Naive B cell (primary cell): ENCODE results near the gene ZNF446. TPM values are rescaled to one million over a fixed set of nuclear protein-coding genes. Genes with fewer than 3 reads are reported as not detected.
A peak's percentile ranks its signal among the peaks of the same experiment; 100 is the strongest.
"Not testable (repeated sequence)": the region's sequence is repeated elsewhere in the genome, so short reads cannot be mapped to it uniquely, and the experiment has no call there.

Source experiments
- ATAC-seq, 2 donors: fragments of 150-1000 bp; cut with Tn5 transposase; 2 replicates each; pipeline ENCODE4 v1.10.0; 2021; ENCODE audit warnings: low read depth in 2 of 2, mild to moderate bottlenecking in 2 of 2, moderate library complexity in 2 of 2
- DNase-seq: peaks from one replicate; pipeline ENCODE4 v3.0.0; 2022
- H3K27ac Mint-ChIP-seq, 6 donors: one replicate each; pipeline ENCODE4 v1.8.0; 2020 to 2022; ENCODE audit warnings: mild to moderate bottlenecking in 6 of 6, mixed read lengths in 6 of 6, moderate library complexity in 5 of 6, inconsistent platforms in 2 of 6
- H3K27me3 Mint-ChIP-seq, 3 donors: one replicate each; pipeline ENCODE4 v1.8.0; 2021 to 2022; ENCODE audit warnings: mixed read lengths in 3 of 3, mild to moderate bottlenecking in 1 of 3
- H3K36me3 Mint-ChIP-seq, 2 donors: one replicate each; pipeline ENCODE4 v1.8.0; 2020 to 2022; ENCODE audit warnings: mixed read lengths in 2 of 2, inconsistent platforms in 1 of 2, mild to moderate bottlenecking in 1 of 2
- H3K4me1 Mint-ChIP-seq, 3 donors: one replicate each; pipeline ENCODE4 v1.8.0; 2020 to 2022; ENCODE audit warnings: mixed read lengths in 3 of 3, inconsistent platforms in 1 of 3, mild to moderate bottlenecking in 1 of 3, moderate library complexity in 1 of 3
- H3K4me3 Mint-ChIP-seq, 8 donors: one replicate each; pipeline ENCODE4 v1.8.0; 2020 to 2022; ENCODE audit warnings: mild to moderate bottlenecking in 8 of 8, mixed read lengths in 8 of 8, moderate library complexity in 8 of 8, inconsistent platforms in 2 of 8
- H3K9me3 Mint-ChIP-seq, 7 donors: one replicate each; pipeline ENCODE4 v1.8.0; 2020 to 2022; ENCODE audit warnings: mixed read lengths in 7 of 7, mild to moderate bottlenecking in 5 of 7, inconsistent platforms in 2 of 7, moderate library complexity in 1 of 7
- polyA plus RNA-seq, 6 donors: library from polyadenylated mRNA; unstranded; fragments of 300-500 nt; fragmentation: Illumina TruSeq; gene quantifications; one replicate each; pipeline ENCODE4 v1.2.3, GENCODE V29; 2021; ENCODE audit warnings: low read depth in 6 of 6

The ZNF446 gene
- polyA plus RNA-seq: 1 to 10 TPM; 4.1 to 6.2 (median 5.0) TPM

DNA sequence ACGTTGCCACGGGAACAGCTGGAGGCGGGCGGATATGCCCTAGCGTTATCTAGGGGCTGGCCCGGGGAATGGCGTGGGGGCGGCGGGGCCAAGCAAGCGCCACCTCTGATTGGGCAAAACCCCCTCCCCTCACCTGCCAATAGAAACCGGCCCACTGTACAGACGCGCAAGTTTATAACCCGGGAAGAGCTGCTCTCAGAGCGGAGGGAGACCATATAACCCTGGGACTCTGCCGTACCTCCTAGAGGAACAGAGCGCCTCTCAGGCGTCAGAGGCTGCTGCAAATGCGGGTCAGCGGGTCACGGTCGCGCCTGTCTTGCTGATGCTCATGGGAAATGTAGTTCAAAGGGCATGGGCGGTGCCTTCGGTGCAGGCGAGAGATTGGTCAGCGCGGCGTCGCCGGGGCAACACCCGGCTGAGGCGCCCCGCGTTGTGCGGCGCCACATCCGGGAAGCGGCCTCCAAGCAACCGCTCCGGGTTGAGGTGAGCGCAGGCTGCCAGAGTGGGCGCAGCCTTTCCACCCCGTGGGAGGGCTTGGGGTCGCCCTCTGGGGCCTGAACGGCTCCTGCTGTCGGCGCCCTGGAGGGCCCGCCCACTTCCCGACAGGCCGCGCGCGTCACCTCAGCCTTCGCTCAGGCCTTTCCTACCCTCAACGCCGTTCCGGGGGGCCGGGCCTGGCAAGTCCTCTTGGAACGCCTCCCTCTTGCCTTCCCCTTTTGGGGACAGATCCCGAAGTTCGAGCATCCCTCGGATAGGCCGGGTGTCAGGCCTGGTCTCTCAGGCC lies at the start of gene ZNF446:
Gene ZNF446, plus strand, starts transcription at position 639 of the 784 bp plus-strand sequence. CDS start 867 bp downstream, outside the sequence.
- ATAC-seq (peak; percentile 89), DNase-seq (peak; percentile 96)
- Mint-ChIP-seq H3K4me1 (peaks cover 10 to 32% (median 13%) of the 10 kb centered on the region in 3 donors), H3K9me3 (no peaks in the 10 kb centered on the region), H3K27ac (peak within 1 kb of the TSS; percentile 95 to 99 (median 98)), H3K27me3 (no peaks in the 10 kb centered on the region), H3K36me3 (no peaks in the 10 kb centered on the region), H3K4me3 (peak within 1 kb of the TSS; percentile 83 to 98 (median 96))

DNA sequence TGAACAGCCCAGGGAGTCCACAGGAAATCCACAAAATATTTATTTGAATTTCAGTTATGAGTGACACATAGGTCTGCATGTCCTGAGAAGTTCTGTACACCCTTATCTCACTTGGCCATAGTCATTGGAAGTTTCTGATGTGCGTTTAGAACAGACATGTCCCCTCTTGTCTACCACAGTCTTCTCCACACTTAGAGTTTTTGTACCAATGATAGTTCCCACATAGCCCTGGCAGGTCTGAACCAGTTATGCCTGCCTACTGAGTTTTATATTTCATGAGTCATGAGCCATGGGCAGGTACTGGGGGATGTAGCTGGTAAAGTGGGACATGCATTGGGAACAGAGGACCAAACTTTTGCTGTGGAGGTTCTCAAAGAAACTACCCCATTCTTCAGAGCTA lies 47.5 kb upstream of the ZNF446 start:
- no peak for ATAC-seq
- Mint-ChIP-seq H3K27ac (no peak overlapping the region), H3K4me1 (peaks cover 0 to 4% (median 0%) of the 10 kb centered on the region in 3 donors), H3K27me3 (no peaks in the 10 kb centered on the region), H3K4me3 (peak overlapping the region in 1 of 8 donors; percentile 0), H3K9me3 (peaks cover 8 to 68% (median 50%) of the 10 kb centered on the region in 7 donors), H3K36me3 (peaks cover 0 to 28% of the 10 kb centered on the region in 2 donors)
- DNase-seq: no peak

DNA sequence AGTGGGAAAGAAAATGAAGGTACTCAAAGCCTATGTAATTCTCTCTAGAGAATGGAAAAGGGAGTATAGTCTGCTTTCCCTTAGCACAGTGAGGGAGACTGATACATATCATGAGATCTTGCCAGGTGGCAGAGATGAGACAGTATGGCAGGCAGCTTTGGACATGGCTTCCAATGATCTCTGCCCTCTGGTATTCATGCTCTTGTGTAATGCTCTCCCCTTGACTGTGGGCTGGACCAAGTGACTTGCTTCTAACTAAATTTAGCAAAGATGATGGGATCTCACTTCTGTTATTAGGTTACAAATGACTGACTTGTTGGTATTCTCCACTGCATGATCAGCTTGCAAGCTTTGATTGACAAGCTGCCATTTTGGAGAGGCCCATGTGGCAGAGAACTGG lies 46.4 kb upstream of the ZNF446 start:
- Mint-ChIP-seq H3K4me3 (no peak overlapping the region), H3K27ac (no peak overlapping the region), H3K27me3 (no peaks in the 10 kb centered on the region), H3K4me1 (peaks cover 0 to 4% (median 0%) of the 10 kb centered on the region in 3 donors), H3K36me3 (peaks cover 7 to 28% of the 10 kb centered on the region in 2 donors), H3K9me3 (peaks cover 8 to 79% (median 60%) of the 10 kb centered on the region in 7 donors)
- ATAC-seq (no peak), DNase-seq (no peak)

DNA sequence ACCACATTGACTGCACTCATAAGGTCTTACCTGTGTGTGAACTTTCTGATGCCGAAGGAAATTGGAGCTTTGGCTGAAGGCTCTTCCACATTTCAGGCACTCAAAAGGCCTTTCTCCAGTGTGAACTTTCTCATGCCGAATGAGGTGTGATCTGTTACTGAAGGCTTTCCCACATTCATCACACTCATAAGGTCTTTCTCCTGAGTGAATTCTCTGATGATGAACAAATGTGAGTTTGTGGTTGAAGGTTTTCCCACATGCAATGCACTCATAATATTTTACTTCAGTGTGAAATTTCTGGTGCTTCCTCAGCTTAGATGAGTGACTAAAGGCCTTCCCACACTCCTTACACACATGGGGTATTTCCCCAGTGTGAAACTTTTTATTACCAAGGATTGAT lies 41.9 kb upstream of the ZNF446 start:
- Mint-ChIP-seq H3K4me3 (peak overlapping the region in 1 of 8 donors; percentile 6), H3K27ac (no peak overlapping the region), H3K9me3 (peaks cover 14 to 89% (median 79%) of the 10 kb centered on the region in 7 donors), H3K36me3 (peaks cover 39 to 47% of the 10 kb centered on the region in 2 donors), H3K4me1 (peaks cover 14 to 20% (median 15%) of the 10 kb centered on the region in 3 donors), H3K27me3 (no peaks in the 10 kb centered on the region)
- ATAC-seq: no peak
- no peak for DNase-seq

DNA sequence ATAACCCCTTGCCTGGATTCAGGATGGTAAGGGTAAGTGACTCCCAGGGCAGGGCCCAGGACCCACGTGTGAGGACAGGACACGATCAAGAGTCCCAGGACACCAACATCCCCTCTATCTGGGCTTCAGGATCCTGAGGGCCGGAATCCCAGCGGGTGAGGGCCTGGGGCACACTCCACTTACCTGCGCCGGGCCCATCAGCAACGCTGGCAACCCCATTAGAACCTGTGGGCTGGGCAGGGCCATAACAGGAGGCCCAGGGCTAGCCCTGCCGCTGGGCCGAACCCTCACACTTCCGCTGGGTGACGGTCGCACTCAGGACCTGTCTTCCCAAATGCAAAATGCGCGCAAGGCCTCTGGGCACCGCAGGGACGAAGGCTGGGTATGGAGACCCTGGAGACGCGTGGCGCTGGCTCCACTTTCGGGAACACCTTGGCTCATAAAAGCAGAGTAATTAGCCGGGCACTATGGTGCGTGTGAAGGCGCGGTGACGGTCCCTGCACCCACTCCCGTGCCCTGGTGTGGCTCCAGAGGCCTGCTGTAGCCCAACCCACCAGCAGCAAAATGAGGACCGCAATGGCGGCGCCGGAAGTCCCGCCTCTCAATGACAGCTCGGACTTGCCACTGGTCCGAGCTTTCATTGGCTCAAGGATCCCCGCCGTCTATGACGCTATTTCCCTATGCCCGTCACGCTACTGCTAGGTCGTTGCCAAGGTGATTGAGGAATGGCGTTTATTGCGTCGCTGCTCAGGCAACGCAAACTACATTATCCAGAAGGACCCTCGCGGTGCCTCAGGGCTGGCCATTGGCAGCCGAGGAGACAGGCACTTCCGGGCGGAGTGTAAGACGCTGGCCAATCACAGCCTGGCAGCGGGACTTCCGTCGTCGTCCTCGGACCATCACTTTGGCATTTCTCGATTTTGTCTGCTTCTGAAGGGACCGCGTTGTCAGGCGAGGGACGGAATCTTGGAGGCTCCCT lies 36.3 kb upstream of the ZNF446 start, which contains the start of gene ZNF132:
Gene ZNF132, minus strand, starts transcription at position 578 of the 979 bp plus-strand sequence. Its CDS starts 332 bp downstream, at position 246.
- DNase-seq (peak; percentile 95), ATAC-seq (peak; percentile 95 to 97)
- Mint-ChIP-seq H3K4me1 (peaks cover 28 to 44% (median 33%) of the 10 kb centered on the region in 3 donors), H3K36me3 (peaks cover 32 to 68% of the 10 kb centered on the region in 2 donors), H3K27me3 (peaks cover 0 to 12% (median 8%) of the 10 kb centered on the region in 3 donors), H3K9me3 (peaks cover 19 to 60% (median 46%) of the 10 kb centered on the region in 7 donors), H3K27ac (peak within 1 kb of the TSS; percentile 97 to 99 (median 99)), H3K4me3 (peak within 1 kb of the TSS; percentile 88 to 100 (median 98))

DNA sequence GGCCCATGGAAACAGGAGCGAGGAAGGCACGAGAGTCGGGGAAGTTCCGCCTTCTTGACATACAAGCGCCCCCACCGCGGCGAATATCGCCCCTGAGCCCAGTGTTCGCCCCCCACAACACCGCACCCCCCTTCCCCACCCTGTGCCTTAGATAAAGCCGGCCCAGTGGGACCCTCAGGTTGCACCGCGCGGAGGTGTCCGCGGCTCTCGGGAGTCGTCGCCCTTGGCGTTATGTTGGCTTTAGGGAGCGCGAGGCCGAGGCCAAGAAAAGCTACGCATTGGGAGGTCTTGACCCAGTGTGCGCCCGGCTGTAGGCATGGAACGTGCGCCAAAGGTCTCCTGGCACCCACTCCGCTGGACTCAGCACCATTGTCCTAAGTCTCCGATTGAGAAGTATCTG lies 35.6 kb upstream of the ZNF446 start:
- no peak for DNase-seq
- Mint-ChIP-seq H3K36me3 (peaks cover 25 to 61% of the 10 kb centered on the region in 2 donors), H3K4me3 (peak overlapping the region; percentile 88 to 100 (median 98)), H3K4me1 (peaks cover 28 to 44% (median 33%) of the 10 kb centered on the region in 3 donors), H3K9me3 (peaks cover 19 to 53% (median 40%) of the 10 kb centered on the region in 7 donors), H3K27ac (peak overlapping the region; percentile 97 to 99 (median 99)), H3K27me3 (peaks cover 0 to 14% (median 8%) of the 10 kb centered on the region in 3 donors)
- no peak for ATAC-seq

DNA sequence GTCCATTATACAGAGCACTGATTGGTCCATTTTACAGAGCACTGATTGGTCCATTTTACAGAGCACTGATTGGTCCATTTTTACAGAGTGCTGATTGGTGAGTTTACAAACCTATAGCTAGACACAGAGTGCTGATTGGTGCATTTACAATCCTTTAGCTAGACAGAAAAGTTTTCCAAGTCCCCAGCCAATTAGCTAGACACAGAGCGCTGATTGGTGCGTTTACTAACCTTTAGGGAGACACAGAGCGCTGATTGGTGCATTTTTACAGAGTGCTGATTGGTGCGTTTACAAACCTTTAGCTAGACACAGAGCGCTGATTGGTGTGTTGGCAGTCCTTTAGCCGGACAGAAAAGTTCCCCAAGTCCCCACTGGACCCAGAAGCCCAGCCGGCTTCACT lies 33.2 kb upstream of the ZNF446 start:
- not testable (repeated sequence) for DNase-seq, H3K27ac Mint-ChIP-seq, ATAC-seq
- Mint-ChIP-seq H3K36me3 (peaks cover 3 to 50% of the 10 kb centered on the region in 2 donors), H3K4me3 (peak overlapping the region in 1 of 8 donors; percentile 54), H3K4me1 (peaks cover 22 to 34% (median 25%) of the 10 kb centered on the region in 3 donors), H3K9me3 (peaks cover 16 to 32% (median 24%) of the 10 kb centered on the region in 7 donors), H3K27me3 (peaks cover 8 to 31% (median 23%) of the 10 kb centered on the region in 3 donors)

DNA sequence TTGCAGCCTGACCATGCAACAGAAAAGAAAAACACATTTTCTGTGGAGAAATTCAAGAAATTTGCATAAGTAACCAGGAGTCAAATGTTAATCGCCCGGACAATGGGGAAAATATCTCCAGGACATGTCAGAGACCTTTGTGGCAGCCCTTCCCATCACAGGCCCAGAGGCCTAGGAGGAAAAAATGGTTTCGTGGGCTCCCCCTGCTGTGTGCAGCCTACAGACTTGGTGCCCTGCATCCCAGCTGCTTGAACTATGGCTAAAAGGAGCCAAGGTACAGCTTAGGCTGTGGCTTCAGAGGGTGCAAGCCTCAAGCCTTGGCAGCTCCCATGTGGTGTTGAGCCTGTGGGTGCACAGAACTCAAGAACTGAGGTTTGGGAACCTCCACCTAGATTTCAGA lies 27.3 kb upstream of the ZNF446 start:
- H3K9me3 Mint-ChIP-seq: peaks cover 4 to 12% (median 8%) of the 10 kb centered on the region in 7 donors
- peaks cover 0 to 24% of the 10 kb centered on the region in 2 donors for H3K36me3 Mint-ChIP-seq
- not testable (repeated sequence) for DNase-seq, ATAC-seq, H3K27ac Mint-ChIP-seq, H3K4me3 Mint-ChIP-seq
- peaks cover 18 to 21% (median 20%) of the 10 kb centered on the region in 3 donors for H3K4me1 Mint-ChIP-seq
- peaks cover 12 to 34% (median 27%) of the 10 kb centered on the region in 3 donors for H3K27me3 Mint-ChIP-seq

DNA sequence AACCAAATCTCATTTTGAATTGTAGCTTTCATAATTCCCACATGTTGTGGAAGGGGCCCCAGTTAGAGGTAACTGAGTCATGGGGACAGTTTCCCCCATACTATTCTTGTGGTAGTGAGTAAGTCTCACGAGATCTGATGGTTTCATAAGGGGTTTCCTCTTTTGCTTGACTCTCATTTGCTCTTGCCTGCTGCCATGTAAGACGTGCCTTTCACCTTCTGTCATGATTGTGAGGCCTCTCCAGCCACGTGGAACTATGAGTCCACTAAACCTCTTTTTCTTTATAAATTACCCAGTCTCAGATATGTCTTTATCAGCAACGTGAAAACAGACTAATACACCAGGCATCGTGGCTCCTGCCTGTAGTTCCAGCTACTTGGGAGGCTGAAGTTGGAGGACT lies 26.2 kb upstream of the ZNF446 start:
- H3K4me1 Mint-ChIP-seq: peaks cover 18 to 21% (median 20%) of the 10 kb centered on the region in 3 donors
- peaks cover 12 to 23% (median 20%) of the 10 kb centered on the region in 3 donors for H3K27me3 Mint-ChIP-seq
- H3K27ac Mint-ChIP-seq: peak overlapping the region in 2 of 6 donors; percentile 59 to 87
- not testable (repeated sequence) for ATAC-seq, DNase-seq
- peak overlapping the region in 2 of 8 donors; percentile 87 to 91 for H3K4me3 Mint-ChIP-seq
- H3K9me3 Mint-ChIP-seq: peaks cover 0 to 12% (median 8%) of the 10 kb centered on the region in 7 donors
- peaks cover 0 to 26% of the 10 kb centered on the region in 2 donors for H3K36me3 Mint-ChIP-seq

DNA sequence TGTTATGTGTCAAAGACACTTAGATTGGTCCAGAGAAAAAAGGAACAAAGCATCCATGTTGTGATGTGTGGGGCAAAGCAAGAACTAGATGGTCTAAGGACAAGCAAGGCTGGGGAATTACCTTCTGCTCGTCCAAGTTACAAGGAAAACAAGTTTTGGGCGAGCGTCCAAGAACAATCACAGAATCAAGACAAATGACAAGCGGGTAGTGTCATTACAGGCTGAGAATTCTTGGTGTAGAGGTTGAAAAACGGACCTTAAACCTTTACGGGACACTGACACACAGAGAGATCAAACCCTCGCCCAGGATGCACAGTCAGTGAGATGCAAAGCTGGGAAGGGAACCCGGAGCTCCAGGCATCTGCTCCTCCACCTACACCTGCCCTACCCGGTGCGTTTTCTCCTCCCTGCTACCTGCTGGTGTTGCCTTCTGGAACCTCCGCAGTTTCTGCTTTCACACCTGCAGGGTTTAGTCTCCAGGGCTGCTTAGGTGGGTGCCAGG lies 25.2 kb upstream of the ZNF446 start:
- H3K27ac Mint-ChIP-seq: peak overlapping the region; percentile 87 to 98 (median 93)
- DNase-seq (no peak), ATAC-seq (peak in 1 of 2 donors; percentile 17)
- peaks cover 0 to 12% (median 8%) of the 10 kb centered on the region in 7 donors for H3K9me3 Mint-ChIP-seq
- H3K36me3 Mint-ChIP-seq: peaks cover 0 to 26% of the 10 kb centered on the region in 2 donors
- H3K27me3 Mint-ChIP-seq: peaks cover 12 to 22% (median 20%) of the 10 kb centered on the region in 3 donors
- peaks cover 18 to 21% (median 20%) of the 10 kb centered on the region in 3 donors for H3K4me1 Mint-ChIP-seq
- peak overlapping the region; percentile 87 to 97 (median 91) for H3K4me3 Mint-ChIP-seq

DNA sequence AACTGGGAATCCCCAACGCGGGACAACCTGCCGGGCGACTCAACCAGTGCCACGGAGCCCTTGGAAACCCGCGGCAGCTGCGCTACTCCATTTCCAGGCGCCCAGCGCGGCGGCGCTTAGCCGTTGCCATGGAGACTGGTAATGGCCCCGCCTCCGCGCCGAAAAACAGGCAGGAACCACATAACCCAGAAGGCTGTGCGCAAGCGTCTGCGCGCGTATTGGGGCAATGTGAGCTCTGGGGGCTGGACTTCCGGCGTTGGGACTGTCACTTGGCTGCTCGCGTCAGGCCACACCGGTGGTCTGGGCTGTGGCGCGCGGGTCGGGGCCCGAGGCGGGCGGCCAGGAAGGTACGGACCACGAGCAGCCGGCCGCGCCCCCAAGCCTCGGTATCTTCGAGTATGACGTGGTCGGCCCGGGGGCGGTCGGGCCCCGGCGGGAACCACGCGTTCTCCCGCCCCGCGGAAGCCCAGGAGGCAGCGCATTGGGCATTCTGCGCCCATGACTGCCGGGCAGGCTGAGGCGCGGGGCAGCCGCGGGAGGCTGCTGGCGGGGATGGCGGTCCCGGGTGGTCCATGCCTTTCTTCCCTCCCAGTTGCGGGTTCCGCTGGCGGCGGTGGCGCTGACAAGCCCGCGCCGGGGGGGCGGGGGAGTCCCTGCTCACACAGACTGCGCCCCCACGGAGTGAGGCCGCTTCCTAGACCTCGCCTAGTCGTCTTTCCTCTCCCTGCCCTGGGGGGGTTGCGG lies 24.6 kb upstream of the ZNF446 start, which contains the start of gene ZNF324B:
Gene ZNF324B, plus strand, starts transcription at position 265 of the 744 bp plus-strand sequence. CDS start 2,080 bp downstream, outside the sequence.
- Mint-ChIP-seq H3K27me3 (peaks cover 12 to 18% (median 16%) of the 10 kb centered on the region in 3 donors), H3K36me3 (peaks cover 0 to 25% of the 10 kb centered on the region in 2 donors), H3K27ac (peak within 1 kb of the TSS; percentile 87 to 98 (median 94)), H3K4me3 (peak within 1 kb of the TSS; percentile 87 to 97 (median 91)), H3K9me3 (peaks cover 0 to 12% (median 8%) of the 10 kb centered on the region in 7 donors), H3K4me1 (peaks cover 18 to 21% (median 20%) of the 10 kb centered on the region in 3 donors)
- peak; percentile 96 for DNase-seq
- ATAC-seq: peak; percentile 95 to 96
